GM18951 (cell line): ENCODE measurements around the gene IL22.

Experiments used
- POLR2A ChIP-seq: IDR thresholded peaks from 4 replicates; pipeline ENCODE4 v1.6.1; 2011; ENCODE audit warnings: mild to moderate bottlenecking; ENCODE audit not compliant: insufficient read length, insufficient read depth; ENCODE audit errors: extremely low read depth
- in situ Hi-C: fragments of 300-500 bp; cut with MboI; formaldehyde crosslinking; loops from one replicate; pipeline ENCODE4 v1.12.0; 2022; ENCODE audit warnings: low sequenced_read_pairs, mixed read lengths, inconsistent platforms; ENCODE audit not compliant: unreplicated experiment

The IL22 gene

GRCh38 chr12:68207276-68207675 is 46.1 kb downstream of the IL22 start:
- TF ChIP-seq POLR2A, result no peak
- in situ Hi-C loops, result no loop called here

GRCh38 chr12:68206446-68206845 is 47.0 kb downstream of the IL22 start:
- in situ Hi-C loops, result no loop called here
- TF ChIP-seq POLR2A, result no peak

- TF ChIP-seq POLR2A, result no peak
- in situ Hi-C loops, result no loop called here
Observed at GRCh38 chr12:68203460-68203875, 49.9 kb downstream of the IL22 start.

- in situ Hi-C loops, result no loop called here
- no peak for TF ChIP-seq POLR2A
Observed at GRCh38 chr12:68200854-68201253, 52.5 kb downstream of the IL22 start.

GRCh38 chr12:68199127-68199526 is 54.3 kb downstream of the IL22 start:
- in situ Hi-C loops, result no loop called here
- no peak for TF ChIP-seq POLR2A

GRCh38 chr12:68198507-68199086 is 54.8 kb downstream of the IL22 start:
- in situ Hi-C loops, result no loop called here

More at GRCh38 chr12:68198507-68199086, 54.8 kb downstream of the IL22 start:
- no peak for TF ChIP-seq POLR2A
